Muscle layer of duodenum (tissue), 2 donors: Measurements from ENCODE around the gene RHBDL1.

Experiments used
- H3K27ac ChIP-seq: one replicate; pipeline ENCODE4 v1.7.0; 2013; ENCODE audit warnings: mild to moderate bottlenecking, low read length
- H3K27me3 ChIP-seq: one replicate; pipeline ENCODE4 v1.7.0; 2013; ENCODE audit warnings: low read depth, mild to moderate bottlenecking, control low read depth, low read length
- H3K36me3 ChIP-seq, 2 donors: one replicate each; pipeline ENCODE4 v1.7.0; 2013; ENCODE audit warnings: low read length in 2 of 2, control low read depth in 1 of 2, mild to moderate bottlenecking in 1 of 2; ENCODE audit not compliant: insufficient read depth in 2 of 2, control insufficient read depth in 1 of 2
- H3K4me1 ChIP-seq, 2 donors: one replicate each; pipeline ENCODE4 v1.7.0; 2013; ENCODE audit warnings: low read length in 2 of 2, mild to moderate bottlenecking in 2 of 2, control low read depth in 1 of 2, moderate library complexity in 1 of 2; ENCODE audit not compliant: insufficient read depth in 2 of 2, control insufficient read depth in 1 of 2
- H3K4me3 ChIP-seq, 2 donors: one replicate each; pipeline ENCODE4 v1.7.0; 2013; ENCODE audit warnings: low read length in 2 of 2, low read depth in 1 of 2, mild to moderate bottlenecking in 1 of 2
- H3K9me3 ChIP-seq, 2 donors: one replicate each; pipeline ENCODE4 v1.7.0; 2013; ENCODE audit warnings: low read length in 2 of 2, control low read depth in 1 of 2, mild to moderate bottlenecking in 1 of 2; ENCODE audit not compliant: control insufficient read depth in 1 of 2
- donor health status: healthy.

The RHBDL1 gene

GRCh38 chr16:723695-724094 is 48.2 kb downstream of the RHBDL1 start:
- peaks cover 8% of the 10 kb centered on the region for H3K27me3 ChIP-seq
- no peak overlapping the region for H3K4me3 ChIP-seq
- H3K4me1 ChIP-seq = peaks cover 9 to 50% of the 10 kb centered on the region in 2 donors
- H3K9me3 ChIP-seq = no peaks in the 10 kb centered on the region
- no peak overlapping the region for H3K27ac ChIP-seq
- H3K36me3 ChIP-seq = no peaks in the 10 kb centered on the region

GRCh38 chr16:724188-725040 is 48.9 kb downstream of the RHBDL1 start:
- peaks cover 8% of the 10 kb centered on the region for H3K27me3 ChIP-seq
- no peaks in the 10 kb centered on the region for H3K9me3 ChIP-seq
- peaks cover 5 to 44% of the 10 kb centered on the region in 2 donors for H3K4me1 ChIP-seq
- no peaks in the 10 kb centered on the region for H3K36me3 ChIP-seq
- no peak overlapping the region for H3K27ac ChIP-seq
- no peak overlapping the region for H3K4me3 ChIP-seq

GRCh38 chr16:725041-725376 is 49.5 kb downstream of the RHBDL1 start:
- no peaks in the 10 kb centered on the region for H3K9me3 ChIP-seq
- no peak overlapping the region for H3K27ac ChIP-seq
- H3K4me1 ChIP-seq = peaks cover 3 to 39% of the 10 kb centered on the region in 2 donors
- H3K36me3 ChIP-seq = peaks cover 0 to under 1% of the 10 kb centered on the region in 2 donors
- peaks cover 8% of the 10 kb centered on the region for H3K27me3 ChIP-seq
- H3K4me3 ChIP-seq = no peak overlapping the region

- Histone ChIP-seq H3K9me3 (no peaks in the 10 kb centered on the region), H3K27ac (no peak overlapping the region), H3K36me3 (peaks cover 0 to 7% of the 10 kb centered on the region in 2 donors), H3K27me3 (peaks cover 8% of the 10 kb centered on the region), H3K4me1 (peaks cover 0 to 32% of the 10 kb centered on the region in 2 donors), H3K4me3 (no peak overlapping the region)
Observed at GRCh38 chr16:725463-726187, 50.2 kb downstream of the RHBDL1 start.

GRCh38 chr16:726188-726437 is 50.6 kb downstream of the RHBDL1 start:
- H3K27ac ChIP-seq = no peak overlapping the region
- peaks cover 8% of the 10 kb centered on the region for H3K27me3 ChIP-seq
- peaks cover 0 to 9% of the 10 kb centered on the region in 2 donors for H3K36me3 ChIP-seq
- H3K9me3 ChIP-seq = no peaks in the 10 kb centered on the region
- no peak overlapping the region for H3K4me3 ChIP-seq
- peaks cover 0 to 32% of the 10 kb centered on the region in 2 donors for H3K4me1 ChIP-seq

- no peak within 1 kb of the TSS for H3K27ac ChIP-seq
- peaks cover 0 to 28% of the 10 kb centered on the region in 2 donors for H3K4me1 ChIP-seq
- H3K27me3 ChIP-seq = peaks cover 8% of the 10 kb centered on the region
Observed at GRCh38 chr16:726438-727290, 51.2 kb downstream of the RHBDL1 start, which contains the start of the genes CCDC78 and HAGHL. TSS of gene CCDC78 (minus strand) at chr16:726443. CDS start at chr16:726367, 76 bp downstream. TSS of gene HAGHL (plus strand) at chr16:727106. CDS start at chr16:727510, 404 bp downstream.

GRCh38 chr16:727291-727977 is 52.0 kb downstream of the RHBDL1 start:
- H3K27me3 ChIP-seq = peaks cover 8% of the 10 kb centered on the region
- H3K9me3 ChIP-seq = no peaks in the 10 kb centered on the region
- peaks cover 0 to 20% of the 10 kb centered on the region in 2 donors for H3K36me3 ChIP-seq
- peak overlapping the region; percentile 16 to 66 for H3K4me3 ChIP-seq
- H3K27ac ChIP-seq = no peak overlapping the region
- H3K4me1 ChIP-seq = peaks cover 0 to 21% of the 10 kb centered on the region in 2 donors

More at GRCh38 chr16:726438-727290, 51.2 kb downstream of the RHBDL1 start, which contains the start of the genes CCDC78 and HAGHL:
- Histone ChIP-seq H3K4me3 (peak within 1 kb of the TSS; percentile 16 to 66), H3K9me3 (no peaks in the 10 kb centered on the region), H3K36me3 (peaks cover 0 to 12% of the 10 kb centered on the region in 2 donors)
